Activated naive CD4-positive, alpha-beta T cell (primary cell): Measurements from ENCODE around the gene PMP22.

ENCODE experiments used
- DNase-seq, 4 experiments: peaks; one replicate each; lab custom pipeline; 2025; lab: John Stamatoyannopoulos, UW

PMP22 gene

GRCh38 chr17:15265131-15265530 lies at the start of gene PMP22:
PMP22 (minus strand) TSS chr17:15265326; CDS start chr17:15260727, 4,599 bp downstream.
- no peak for DNase-seq

- no peak for DNase-seq
Measured at GRCh38 chr17:15311996-15312395, 46.9 kb upstream of the PMP22 start.

GRCh38 chr17:15309793-15310192 lies 44.7 kb upstream of the PMP22 start:
- no peak for DNase-seq

DNA sequence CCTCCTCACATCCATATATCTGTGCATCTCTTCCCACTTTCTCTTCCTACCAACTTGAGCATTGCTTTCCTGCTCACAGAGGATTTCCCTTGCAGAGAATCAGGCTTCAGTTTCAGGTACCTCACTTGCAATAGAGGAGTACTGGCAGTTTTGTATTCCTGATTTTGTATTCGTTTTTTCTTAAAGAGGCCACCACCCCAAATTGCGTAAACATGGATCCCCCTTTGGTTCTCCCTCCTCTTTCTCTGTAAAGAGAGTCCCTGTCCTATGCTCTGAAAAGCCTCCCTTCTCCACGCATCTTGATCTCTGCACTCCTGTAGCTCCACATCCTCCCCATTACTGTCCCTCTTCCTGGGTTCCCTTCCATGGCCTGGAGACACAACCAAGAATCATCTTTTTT lies 44.1 kb upstream of the PMP22 start:
- DNase-seq, result no peak

DNA sequence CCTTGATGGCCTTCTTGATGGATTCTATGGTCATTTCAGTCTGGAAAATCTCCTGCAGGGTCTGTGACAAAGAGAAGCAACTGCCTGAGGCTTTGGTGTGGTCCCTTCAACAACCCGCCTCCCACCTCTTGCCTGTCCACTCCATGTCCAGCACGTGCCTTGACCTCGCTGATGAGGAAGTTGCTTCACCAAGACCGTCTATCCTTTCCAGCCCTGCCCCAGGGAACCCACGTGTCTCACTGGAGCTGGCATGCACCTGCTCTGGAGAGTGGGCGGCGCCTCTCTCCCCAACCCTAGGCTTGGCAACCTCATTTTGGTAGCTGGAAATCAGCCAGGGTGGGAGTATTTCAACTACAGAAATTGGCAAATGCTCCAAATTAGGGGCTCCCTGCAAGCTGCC lies 43.6 kb upstream of the PMP22 start:
- no peak for DNase-seq

DNA sequence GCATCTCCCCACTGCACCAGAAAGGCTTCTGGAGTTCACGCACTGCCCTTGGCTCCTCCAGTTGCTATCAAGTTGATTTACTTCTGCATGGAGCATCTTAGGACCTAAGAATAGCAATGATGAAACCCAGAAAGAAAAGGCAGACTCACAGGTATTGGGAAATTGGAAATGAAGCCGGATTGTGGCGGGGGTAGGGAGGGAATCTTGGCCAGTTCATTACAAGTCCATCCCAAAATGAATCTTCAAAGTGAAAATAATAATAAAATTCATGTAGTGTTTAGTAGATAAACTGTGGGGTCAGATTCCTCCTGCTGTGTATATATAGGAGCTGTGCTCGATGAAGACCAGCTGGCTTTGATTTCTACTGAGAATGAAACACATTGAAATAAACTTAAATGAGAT lies 42.6 kb upstream of the PMP22 start:
- no peak for DNase-seq

GRCh38 chr17:15303851-15304250 lies 38.7 kb upstream of the PMP22 start:
- no peak for DNase-seq

DNA sequence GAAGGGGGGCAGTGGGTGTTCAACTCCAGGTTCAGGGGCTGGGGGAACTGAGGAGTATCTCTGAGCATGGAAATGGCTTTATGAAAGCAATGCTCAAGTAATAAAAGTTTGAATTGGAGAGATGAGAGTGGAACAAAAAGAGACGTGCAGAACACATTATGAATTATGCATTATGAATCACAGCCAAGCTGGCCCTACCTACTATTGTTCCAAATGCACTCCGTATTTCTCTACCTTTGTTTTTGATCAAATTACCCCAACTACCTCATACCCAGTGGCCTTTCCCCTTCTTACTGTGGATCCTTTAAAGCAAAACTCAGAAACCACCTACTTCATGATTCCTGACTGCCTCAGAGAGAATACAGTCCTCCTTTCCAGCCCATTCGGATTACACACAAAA lies 38.1 kb upstream of the PMP22 start:
- DNase-seq, result no peak

DNA sequence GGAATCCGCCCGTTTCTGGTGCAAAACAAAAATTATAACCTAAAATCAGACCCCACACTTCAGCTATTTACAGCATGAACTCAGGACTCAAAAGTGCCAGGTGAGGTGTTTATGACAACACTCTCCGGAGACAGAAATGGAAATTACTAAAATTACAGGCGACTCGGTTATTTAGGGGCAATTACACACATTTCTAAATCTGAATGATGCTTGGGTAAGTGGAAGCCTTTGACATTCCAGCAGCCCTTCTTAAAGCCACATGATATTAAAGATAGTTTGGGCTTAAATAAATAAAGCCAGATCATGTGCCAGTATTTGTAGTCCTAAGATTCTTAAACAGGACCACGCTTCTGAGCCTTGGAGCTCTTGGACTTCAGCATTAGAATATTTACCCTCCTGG lies 36.7 kb upstream of the PMP22 start:
- DNase-seq, result no peak

DNA sequence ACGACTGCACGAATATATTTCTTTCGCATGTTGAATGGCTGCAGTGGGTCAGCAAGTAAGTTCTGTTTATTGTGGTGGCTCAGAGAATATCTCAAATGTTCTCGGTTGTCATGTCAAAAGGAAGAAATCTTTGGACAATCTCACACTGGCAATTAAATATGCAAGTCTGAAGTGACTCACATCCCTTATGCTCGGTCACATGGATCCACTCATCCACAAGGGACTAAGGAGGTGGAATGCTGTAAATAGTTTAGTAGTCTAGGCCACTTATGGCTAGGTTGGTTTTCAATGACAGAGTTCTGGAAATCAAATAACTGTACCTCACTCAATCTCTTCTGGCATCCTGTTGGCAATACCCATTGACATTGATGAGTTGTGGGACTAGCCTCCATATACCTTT lies 33.0 kb upstream of the PMP22 start:
- DNase-seq, result no peak

- no peak for DNase-seq
Measured at GRCh38 chr17:15293558-15293957, 28.4 kb upstream of the PMP22 start.

GRCh38 chr17:15291674-15292361 lies 26.7 kb upstream of the PMP22 start:
- no peak for DNase-seq

GRCh38 chr17:15290605-15291004 lies 25.5 kb upstream of the PMP22 start:
- DNase-seq, result no peak

GRCh38 chr17:15289285-15290183 lies 24.4 kb upstream of the PMP22 start:
- DNase-seq, result no peak

DNA sequence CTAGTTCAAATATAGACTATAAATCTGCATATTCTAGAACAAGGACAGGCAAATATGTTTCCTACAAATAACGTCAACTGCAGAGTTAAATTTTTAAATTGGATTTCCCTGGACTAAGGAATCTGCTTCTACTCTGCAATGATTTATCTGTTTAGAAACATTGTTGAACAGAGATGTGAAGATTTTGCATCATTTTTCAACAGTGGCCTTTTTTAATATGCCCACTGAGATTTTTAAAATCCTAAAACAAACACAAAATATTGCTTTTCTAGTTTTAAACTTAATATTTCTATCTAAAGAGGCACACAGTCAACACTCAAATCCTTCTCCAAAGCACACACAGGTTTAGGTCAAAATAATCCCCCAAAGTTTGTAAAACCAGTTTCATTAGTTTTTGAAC lies 23.7 kb upstream of the PMP22 start:
- no peak for DNase-seq

DNA sequence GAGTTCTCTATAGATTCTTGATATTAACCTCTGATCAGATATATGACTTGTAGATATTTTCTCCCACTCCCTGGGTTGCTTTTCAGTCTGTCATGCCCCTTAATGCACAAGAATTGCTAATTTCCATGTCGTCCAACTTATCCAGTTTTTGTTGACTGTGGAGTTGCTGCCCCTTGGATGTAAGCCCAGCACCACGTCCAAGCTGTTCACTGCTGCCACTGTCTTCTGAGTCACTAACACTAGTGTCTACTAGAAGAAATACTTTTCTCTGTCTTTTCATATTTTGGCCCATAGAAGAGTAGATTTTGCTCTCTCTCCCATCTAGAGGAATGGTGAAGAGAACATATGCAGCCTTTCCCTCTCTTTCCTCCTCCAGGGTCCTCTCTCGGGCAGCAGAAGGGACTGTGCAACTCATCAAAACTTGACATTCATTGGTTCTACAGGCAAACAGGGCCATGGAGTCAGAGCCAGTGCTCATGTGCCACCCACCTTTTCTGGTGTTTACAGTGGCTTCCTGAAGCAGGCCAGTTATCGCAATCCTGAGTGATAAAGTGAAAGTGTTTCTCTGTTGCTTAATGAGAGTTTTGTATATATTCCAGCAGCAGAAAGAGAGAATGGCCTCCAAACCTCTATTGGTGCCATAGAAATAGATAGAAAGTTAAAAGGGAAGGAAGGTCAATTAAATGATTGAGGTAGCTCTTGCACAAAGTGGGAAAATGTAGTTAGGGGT lies 22.6 kb upstream of the PMP22 start:
- DNase-seq, result no peak

DNA sequence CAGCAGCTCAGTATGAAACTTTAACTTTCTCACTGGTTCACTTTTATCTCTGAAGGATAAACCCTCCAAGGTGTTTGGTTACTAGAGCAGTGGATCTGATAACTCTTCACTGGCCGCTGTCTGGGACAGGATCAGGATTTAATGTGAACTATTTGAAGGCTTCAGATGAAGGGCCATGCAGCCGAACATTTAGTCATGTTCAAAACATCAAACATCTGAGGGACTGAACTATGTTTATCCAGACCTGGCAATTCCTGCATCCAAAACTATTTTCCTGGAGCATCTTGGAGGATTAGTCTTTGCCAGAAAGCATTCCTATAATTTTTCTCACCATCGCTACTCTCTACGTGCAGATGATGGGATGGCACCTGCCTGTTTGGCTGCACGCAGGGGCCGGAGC lies 20.3 kb upstream of the PMP22 start:
- DNase-seq, result no peak

DNA sequence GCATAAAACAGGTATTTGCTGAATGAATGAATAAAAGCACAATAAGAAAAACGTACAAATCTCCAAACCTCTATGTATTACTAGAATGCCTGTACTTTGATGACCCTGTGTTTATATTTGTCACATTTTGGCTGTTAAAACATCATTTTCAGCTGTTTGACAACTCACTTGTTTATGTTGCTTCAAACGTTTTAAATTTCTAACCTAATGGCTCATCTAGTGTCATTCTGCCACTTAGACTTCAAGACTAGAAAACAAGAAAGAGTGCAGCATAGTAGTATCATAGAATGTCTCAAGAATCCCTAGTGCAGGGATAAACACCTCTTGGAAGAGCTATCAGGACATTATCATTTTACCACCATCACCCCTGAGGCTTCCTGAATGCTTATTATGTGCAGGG lies 19.4 kb upstream of the PMP22 start:
- DNase-seq, result no peak

- no peak for DNase-seq
Measured at GRCh38 chr17:15284107-15284506, 19.0 kb upstream of the PMP22 start.

DNA sequence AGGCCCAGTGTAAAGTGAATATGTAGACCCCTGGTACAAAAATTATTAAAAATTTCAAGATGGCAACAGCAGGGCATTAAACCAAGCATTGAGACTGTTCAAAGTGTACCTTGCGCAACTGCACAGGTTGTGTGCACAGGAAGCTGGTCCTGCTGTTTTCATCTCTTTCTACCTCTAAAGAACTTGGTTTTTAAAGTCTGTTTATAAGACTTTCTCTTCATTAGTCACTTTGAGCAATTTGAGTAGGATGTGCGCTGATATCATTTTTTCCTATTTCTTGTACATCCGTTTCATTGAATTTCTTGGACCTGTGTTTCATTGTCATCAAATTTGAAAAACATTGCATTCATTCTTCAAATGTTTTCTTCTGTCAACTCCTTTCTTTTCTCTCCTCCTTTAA lies 16.8 kb upstream of the PMP22 start:
- no peak for DNase-seq

GRCh38 chr17:15278924-15279477 lies 13.9 kb upstream of the PMP22 start:
- DNase-seq, result no peak

DNA sequence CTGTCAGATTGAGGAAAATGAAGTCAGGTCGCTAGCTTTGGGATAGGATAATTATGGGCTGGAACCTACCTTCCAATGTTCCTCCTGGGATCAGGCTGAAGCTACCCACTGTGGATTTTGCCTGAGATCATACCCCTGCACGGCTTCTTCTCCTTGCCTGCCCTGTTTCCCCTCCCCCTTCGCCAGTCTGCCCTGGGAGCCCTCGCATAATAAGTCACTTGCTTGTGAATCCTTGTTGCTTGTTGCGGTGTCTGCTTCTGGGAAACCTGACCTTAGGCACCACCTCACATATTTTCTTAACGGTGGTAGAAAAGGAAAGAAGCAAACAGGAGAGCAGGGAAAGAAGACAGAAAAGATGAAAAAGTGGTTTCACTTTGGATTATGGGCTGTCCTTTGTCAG lies 13.3 kb upstream of the PMP22 start:
- no peak for DNase-seq

DNA sequence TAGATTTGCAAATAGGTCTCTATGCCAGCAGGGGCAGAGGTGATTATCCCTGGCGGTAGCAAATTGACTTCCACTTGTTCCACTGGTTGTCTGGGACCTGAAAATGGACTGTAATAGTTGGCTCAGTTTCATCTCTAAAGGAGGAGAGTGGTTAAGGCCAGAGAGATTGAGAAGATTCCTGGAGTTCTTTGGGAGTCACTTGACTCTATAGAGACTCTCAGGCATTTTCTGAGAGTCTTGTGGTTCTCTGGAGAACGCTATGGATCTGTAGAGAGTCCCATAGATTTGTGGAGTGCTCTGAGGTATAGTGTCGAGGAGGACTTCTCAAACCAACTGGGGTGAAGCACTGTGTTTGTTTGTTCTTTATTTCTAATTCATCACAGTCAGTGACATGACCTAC lies 8.9 kb upstream of the PMP22 start:
- no peak for DNase-seq
